Measurements from ENCODE around the gene CHRNB4. TPM values are rescaled to one million over a fixed set of nuclear protein-coding genes. Genes with fewer than 3 reads are reported as not detected.

CHRNB4 gene
- total and polyA plus RNA-seq, 10 of the 15 experiments (the other 5 are each of a cell fraction or from before 2014, with no cell fraction given): 0.10 TPM; not detected in 9

GRCh38 chr15:78605201-78605600 lies 35.8 kb downstream of the CHRNB4 start:
- in situ Hi-C loops (cut with MboI) (no loop called here), intact Hi-C loops (cut with micrococcal nuclease; ENCODE audit: unreplicated experiment) (no loop called here)
- 80% methylated on average over 5 of the region's 5 CpGs for WGBS (ENCODE audit: insufficient coverage, insufficient replicate concordance, low lambda C conversion rate, missing lambda C conversion rate)
- Histone ChIP-seq H3K79me2 (ENCODE audit: control insufficient read depth, insufficient read depth, low read length) (no peaks in the 10 kb centered on the region), H3K27ac (ENCODE audit: control insufficient read depth, insufficient read depth) (no peak overlapping the region), H3K4me3 (no peak overlapping the region), H3K27me3 (replicated peaks in 1 of 2; ENCODE audit: control insufficient read depth in 2 of 2, insufficient read depth in 2 of 2, low read length in 1 of 2) (no peaks in the 10 kb centered on the region), H3K9me3 (replicated peaks; ENCODE audit: control insufficient read depth, insufficient read depth, low read length) (no peaks in the 10 kb centered on the region), H3K4me2 (ENCODE audit: control insufficient read depth, insufficient read depth) (no peak overlapping the region), H3K9ac (ENCODE audit: control insufficient read depth, insufficient read depth, low read length) (no peak overlapping the region), H3K36me3 (ENCODE audit: control insufficient read depth in 2 of 2, insufficient read depth in 2 of 2, low read length in 1 of 2) (no peaks in the 10 kb centered on the region), H3K4me1 (ENCODE audit: control insufficient read depth, insufficient read depth, low read length) (no peaks in the 10 kb centered on the region), H4K20me1 (ENCODE audit: control insufficient read depth, insufficient read depth) (no peaks in the 10 kb centered on the region), H2AFZ (ENCODE audit: control insufficient read depth, low read depth, low read length) (no peak overlapping the region)
- no TSS peak for BruUV-seq (replicated peaks)
- SMC1A ChIA-PET (ENCODE audit: uncharacterized antibody, unreplicated experiment): no interaction called here
- no peak for ATAC-seq
- POLR2A ChIA-PET: no interaction called here
- CTCF ChIA-PET: interaction anchor here (1.1 kb wide), 1 partner anchor 103 kb away, joined by 4 read pairs; no protein-coding TSS in a partner anchor
- FAIRE-seq: no peak
- no peak for TF ChIP-seq POLR2A (IDR thresholded peaks at IDR 0.05; ENCODE audit: low read depth, low read length)
- no peak for TF ChIP-seq MYB (IDR thresholded peaks at IDR 0.05; ENCODE audit: borderline replicate concordance, low read depth, low read length)
- TF ChIP-seq ATF7 (IDR thresholded peaks at IDR 0.05; ENCODE audit: low read depth): no peak
- TF ChIP-seq, protein P1, sequence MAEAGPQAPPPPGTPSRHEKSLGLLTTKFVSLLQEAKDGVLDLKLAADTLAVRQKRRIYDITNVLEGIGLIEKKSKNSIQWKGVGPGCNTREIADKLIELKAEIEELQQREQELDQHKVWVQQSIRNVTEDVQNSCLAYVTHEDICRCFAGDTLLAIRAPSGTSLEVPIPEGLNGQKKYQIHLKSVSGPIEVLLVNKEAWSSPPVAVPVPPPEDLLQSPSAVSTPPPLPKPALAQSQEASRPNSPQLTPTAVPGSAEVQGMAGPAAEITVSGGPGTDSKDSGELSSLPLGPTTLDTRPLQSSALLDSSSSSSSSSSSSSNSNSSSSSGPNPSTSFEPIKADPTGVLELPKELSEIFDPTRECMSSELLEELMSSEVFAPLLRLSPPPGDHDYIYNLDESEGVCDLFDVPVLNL (IDR thresholded peaks at IDR 0.05; ENCODE audit: low read depth, low read length): no peak
- no peak for TF ChIP-seq POLR2AphosphoS2 (IDR thresholded peaks at IDR 0.05; ENCODE audit: low read depth, low read length)
- TF ChIP-seq HDAC2 (IDR thresholded peaks at IDR 0.05): no peak
- RAD21 ChIA-PET (ENCODE audit: unreplicated experiment): no interaction called here
- DNase-seq (ENCODE audit: low read depth, low spot score): no peak

GRCh38 chr15:78604420-78604819 lies 36.6 kb downstream of the CHRNB4 start:
- no peak for DNase-seq (ENCODE audit: low read depth, low spot score)
- H3K9me3 ChIP-seq (replicated peaks; ENCODE audit: control insufficient read depth, insufficient read depth, low read length): no peaks in the 10 kb centered on the region
- H3K79me2 ChIP-seq (ENCODE audit: control insufficient read depth, insufficient read depth, low read length): no peaks in the 10 kb centered on the region
- H4K20me1 ChIP-seq (ENCODE audit: control insufficient read depth, insufficient read depth): no peaks in the 10 kb centered on the region
- no peaks in the 10 kb centered on the region for H3K27me3 ChIP-seq (replicated peaks in 1 of 2; ENCODE audit: control insufficient read depth in 2 of 2, insufficient read depth in 2 of 2, low read length in 1 of 2)
- no TSS peak for BruUV-seq (replicated peaks)
- no peak overlapping the region for H3K4me3 ChIP-seq
- no peak for FAIRE-seq
- no peak overlapping the region for H3K4me2 ChIP-seq (ENCODE audit: control insufficient read depth, insufficient read depth)
- ChIA-PET SMC1A (ENCODE audit: uncharacterized antibody, unreplicated experiment) (interaction anchor here (1.3 kb wide), 1 partner anchor 10 kb away, joined by 3 read pairs; no protein-coding TSS in a partner anchor), POLR2A (no interaction called here), RAD21 (ENCODE audit: unreplicated experiment) (no interaction called here), CTCF (no interaction called here)
- no peaks in the 10 kb centered on the region for H3K4me1 ChIP-seq (ENCODE audit: control insufficient read depth, insufficient read depth, low read length)
- H2AFZ ChIP-seq (ENCODE audit: control insufficient read depth, low read depth, low read length): no peak overlapping the region
- ATAC-seq: no peak
- H3K27ac ChIP-seq (ENCODE audit: control insufficient read depth, insufficient read depth): no peak overlapping the region
- intact Hi-C loops (cut with micrococcal nuclease; ENCODE audit: unreplicated experiment) (no loop called here), in situ Hi-C loops (cut with MboI) (loop anchor here (5.0 kb wide), 1 partner anchor 48 kb away; no protein-coding TSS in a partner anchor)
- no peaks in the 10 kb centered on the region for H3K36me3 ChIP-seq (ENCODE audit: control insufficient read depth in 2 of 2, insufficient read depth in 2 of 2, low read length in 1 of 2)
- 85% methylated on average over 2 of the region's 2 CpGs for WGBS (ENCODE audit: insufficient coverage, insufficient replicate concordance, low lambda C conversion rate, missing lambda C conversion rate)
- H3K9ac ChIP-seq (ENCODE audit: control insufficient read depth, insufficient read depth, low read length): no peak overlapping the region
- TF ChIP-seq CHD1 (IDR thresholded peaks at IDR 0.05; ENCODE audit: low read depth, low read length) (no peak), NR2C1 (IDR thresholded peaks at IDR 0.05) (no peak), ZNF622 (IDR thresholded peaks at IDR 0.05) (no peak), MAX (IDR thresholded peaks at IDR 0.05; ENCODE audit: low read depth, low read length) (no peak), IKZF2 (IDR thresholded peaks at IDR 0.05) (no peak), FOXM1 (IDR thresholded peaks at IDR 0.05; ENCODE audit: low read depth, low read length) (no peak), YY1 (IDR thresholded peaks at IDR 0.05; ENCODE audit: low read depth, low read length) (no peak)
- TF ChIP-seq, protein P2, sequence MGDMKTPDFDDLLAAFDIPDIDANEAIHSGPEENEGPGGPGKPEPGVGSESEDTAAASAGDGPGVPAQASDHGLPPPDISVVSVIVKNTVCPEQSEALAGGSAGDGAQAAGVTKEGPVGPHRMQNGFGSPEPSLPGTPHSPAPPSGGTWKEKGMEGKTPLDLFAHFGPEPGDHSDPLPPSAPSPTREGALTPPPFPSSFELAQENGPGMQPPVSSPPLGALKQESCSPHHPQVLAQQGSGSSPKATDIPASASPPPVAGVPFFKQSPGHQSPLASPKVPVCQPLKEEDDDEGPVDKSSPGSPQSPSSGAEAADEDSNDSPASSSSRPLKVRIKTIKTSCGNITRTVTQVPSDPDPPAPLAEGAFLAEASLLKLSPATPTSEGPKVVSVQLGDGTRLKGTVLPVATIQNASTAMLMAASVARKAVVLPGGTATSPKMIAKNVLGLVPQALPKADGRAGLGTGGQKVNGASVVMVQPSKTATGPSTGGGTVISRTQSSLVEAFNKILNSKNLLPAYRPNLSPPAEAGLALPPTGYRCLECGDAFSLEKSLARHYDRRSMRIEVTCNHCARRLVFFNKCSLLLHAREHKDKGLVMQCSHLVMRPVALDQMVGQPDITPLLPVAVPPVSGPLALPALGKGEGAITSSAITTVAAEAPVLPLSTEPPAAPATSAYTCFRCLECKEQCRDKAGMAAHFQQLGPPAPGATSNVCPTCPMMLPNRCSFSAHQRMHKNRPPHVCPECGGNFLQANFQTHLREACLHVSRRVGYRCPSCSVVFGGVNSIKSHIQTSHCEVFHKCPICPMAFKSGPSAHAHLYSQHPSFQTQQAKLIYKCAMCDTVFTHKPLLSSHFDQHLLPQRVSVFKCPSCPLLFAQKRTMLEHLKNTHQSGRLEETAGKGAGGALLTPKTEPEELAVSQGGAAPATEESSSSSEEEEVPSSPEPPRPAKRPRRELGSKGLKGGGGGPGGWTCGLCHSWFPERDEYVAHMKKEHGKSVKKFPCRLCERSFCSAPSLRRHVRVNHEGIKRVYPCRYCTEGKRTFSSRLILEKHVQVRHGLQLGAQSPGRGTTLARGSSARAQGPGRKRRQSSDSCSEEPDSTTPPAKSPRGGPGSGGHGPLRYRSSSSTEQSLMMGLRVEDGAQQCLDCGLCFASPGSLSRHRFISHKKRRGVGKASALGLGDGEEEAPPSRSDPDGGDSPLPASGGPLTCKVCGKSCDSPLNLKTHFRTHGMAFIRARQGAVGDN (IDR thresholded peaks at IDR 0.05): no peak
